CD8-positive, alpha-beta memory T cell (primary cell): ENCODE data around the gene ALX4. TPM values are rescaled to one million over a fixed set of nuclear protein-coding genes. Genes with fewer than 3 reads are reported as not detected.

ENCODE experiments used
- CTCF ChIA-PET: fragments of 350-600 bp; sonication (Branson Sonifier 250); formaldehyde crosslinking; loops from one replicate; lab custom pipeline; 2021; ENCODE audit warnings: antibody characterized with exemption; lab: Charles Lee
- POLR2A ChIA-PET: fragments of 350-600 bp; sonication (Branson Sonifier 250); formaldehyde crosslinking; loops from one replicate; lab custom pipeline; 2021; ENCODE audit warnings: antibody characterized with exemption; lab: Charles Lee
- DNase-seq, 5 donors: peaks; one replicate each; pipeline versions ENCODE4 v3.0.0 to v3.0.0-alpha.2; 2020 to 2022; ENCODE audit warnings: mixed read lengths in 1 of 5
- H3K27ac ChIP-seq: one replicate; pipeline ENCODE4 v1.7.0; 2013; ENCODE audit warnings: low read depth, mild to moderate bottlenecking, low read length, moderate library complexity
- H3K27me3 ChIP-seq: 2 replicates; pipeline ENCODE4 v1.7.0; 2013; ENCODE audit warnings: low read length, mild to moderate bottlenecking; ENCODE audit not compliant: insufficient read depth, poor library complexity, severe bottlenecking
- H3K36me3 ChIP-seq: 2 replicates; pipeline ENCODE4 v1.7.0; 2013; ENCODE audit warnings: mild to moderate bottlenecking, low read length, moderate library complexity; ENCODE audit not compliant: insufficient read depth
- H3K4me1 ChIP-seq: 2 replicates; pipeline ENCODE4 v1.7.0; 2013; ENCODE audit warnings: mild to moderate bottlenecking, low read length, moderate library complexity; ENCODE audit not compliant: insufficient read depth
- H3K4me3 ChIP-seq: 2 replicates; pipeline ENCODE4 v1.7.0; 2013; ENCODE audit warnings: mild to moderate bottlenecking, low read length
- H3K9me3 ChIP-seq: 2 replicates; pipeline ENCODE4 v1.7.0; 2013; ENCODE audit warnings: mild to moderate bottlenecking, low read length
- H3K27ac Mint-ChIP-seq, 8 donors: one replicate each; pipeline ENCODE4 v1.8.0; 2020 to 2021; ENCODE audit warnings: mixed read lengths in 8 of 8, mild to moderate bottlenecking in 6 of 8, inconsistent platforms in 3 of 8, moderate library complexity in 3 of 8
- H3K27me3 Mint-ChIP-seq, 2 donors: one replicate each; pipeline ENCODE4 v1.8.0; 2020 to 2021; ENCODE audit warnings: mixed read lengths in 2 of 2, mild to moderate bottlenecking in 1 of 2, moderate library complexity in 1 of 2
- H3K36me3 Mint-ChIP-seq, 3 donors: one replicate each; pipeline ENCODE4 v1.8.0; 2020 to 2021; ENCODE audit warnings: mixed read lengths in 3 of 3, inconsistent platforms in 1 of 3, mild to moderate bottlenecking in 1 of 3
- H3K4me1 Mint-ChIP-seq, 3 donors: one replicate each; pipeline ENCODE4 v1.8.0; 2020 to 2021; ENCODE audit warnings: mixed read lengths in 3 of 3, inconsistent platforms in 1 of 3, mild to moderate bottlenecking in 1 of 3
- H3K4me3 Mint-ChIP-seq, 7 donors: one replicate each; pipeline ENCODE4 v1.8.0; 2020 to 2021; ENCODE audit warnings: mixed read lengths in 7 of 7, mild to moderate bottlenecking in 6 of 7, moderate library complexity in 4 of 7, inconsistent platforms in 2 of 7
- H3K9me3 Mint-ChIP-seq, 5 donors: one replicate each; pipeline ENCODE4 v1.8.0; 2020 to 2022; ENCODE audit warnings: mixed read lengths in 5 of 5, mild to moderate bottlenecking in 3 of 5, moderate library complexity in 2 of 5, inconsistent platforms in 1 of 5
- polyA plus RNA-seq: library from polyadenylated mRNA; unstranded; fragments of 300-500 nt; fragmentation: Illumina TruSeq; gene quantifications from one replicate; pipeline ENCODE4 v1.2.3, GENCODE V29; 2021
- total RNA-seq, 2 experiments: library from RNA; stranded (reverse); gene quantifications; one replicate each; pipeline ENCODE4 v1.2.3, GENCODE V29; 2021

The ALX4 gene
- total and polyA plus RNA-seq, 3 experiments from 2014 or later, result not detected

DNA sequence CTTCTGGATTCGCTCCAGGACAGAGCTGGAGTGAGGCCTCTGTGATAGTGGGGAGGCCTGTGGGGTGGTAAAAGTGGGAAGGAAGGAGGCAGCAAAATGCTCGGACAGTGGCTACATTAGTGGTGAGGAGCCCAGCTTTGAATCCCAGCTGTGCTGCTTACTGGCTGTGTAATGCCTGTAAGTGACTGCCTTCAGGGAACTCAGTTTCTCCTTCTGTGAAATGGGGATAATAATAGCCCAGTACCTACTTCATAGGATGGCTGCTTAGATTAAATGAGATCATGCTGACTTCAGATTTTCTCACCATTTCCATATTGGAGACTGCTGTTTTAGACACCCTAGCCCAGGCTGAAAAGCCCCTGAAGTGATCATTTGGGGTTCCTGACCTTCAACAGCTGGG, 8.4 kb upstream of the ALX4 start:
- H3K4me3 ChIP-seq, result no peak overlapping the region
- H3K27me3 Mint-ChIP-seq, result peaks cover 79 to 87% of the 10 kb centered on the region in 2 donors
- no peak overlapping the region for H3K27ac Mint-ChIP-seq
- no peak overlapping the region for H3K27ac ChIP-seq
- no peaks in the 10 kb centered on the region for H3K4me1 ChIP-seq
- no peaks in the 10 kb centered on the region for H3K36me3 ChIP-seq
- CTCF ChIA-PET, result no interaction called here
- peaks cover 49% of the 10 kb centered on the region for H3K27me3 ChIP-seq
- no peak overlapping the region for H3K4me3 Mint-ChIP-seq
- peaks cover 0 to 2% (median 1%) of the 10 kb centered on the region in 5 donors for H3K9me3 Mint-ChIP-seq
- DNase-seq, result no peak
- no peaks in the 10 kb centered on the region for H3K36me3 Mint-ChIP-seq
- H3K4me1 Mint-ChIP-seq, result peaks cover 13 to 31% (median 13%) of the 10 kb centered on the region in 3 donors
- no peaks in the 10 kb centered on the region for H3K9me3 ChIP-seq
- POLR2A ChIA-PET, result no interaction called here

DNA sequence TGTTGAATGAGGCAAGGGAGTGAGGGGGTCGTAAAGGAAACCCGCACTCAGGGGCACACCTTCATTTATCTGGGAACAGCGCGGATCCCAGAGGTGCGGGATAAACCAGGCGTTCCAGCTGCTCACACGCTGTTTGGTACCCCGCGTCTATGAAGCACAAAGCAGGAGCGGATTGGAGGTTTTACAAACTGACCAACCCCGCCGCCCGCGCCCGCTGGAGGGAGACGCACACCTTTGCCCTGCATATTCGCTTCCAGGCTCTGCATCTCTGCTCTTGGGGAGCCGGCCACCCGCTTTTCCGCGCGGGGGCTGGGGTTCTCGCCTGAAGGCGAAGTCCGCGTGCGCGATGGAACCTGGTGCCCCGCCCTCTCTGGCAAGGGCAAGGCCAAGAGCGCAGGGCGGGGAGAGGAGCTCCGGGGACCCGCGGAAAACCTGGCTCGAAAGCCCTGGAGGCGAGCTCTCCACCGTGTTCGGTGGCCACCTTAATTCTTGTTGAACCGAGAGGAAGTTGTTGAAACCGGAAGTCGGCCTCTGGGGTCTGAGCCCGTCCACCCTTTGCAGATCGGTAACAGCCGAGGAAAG, 6.8 kb upstream of the ALX4 start:
- no peaks in the 10 kb centered on the region for H3K9me3 ChIP-seq
- peak overlapping the region in 6 of 7 donors; percentile 25 to 77 (median 58) for H3K4me3 Mint-ChIP-seq
- H3K9me3 Mint-ChIP-seq, result peaks cover 0 to 2% (median 1%) of the 10 kb centered on the region in 5 donors
- DNase-seq, result no peak
- H3K36me3 Mint-ChIP-seq, result no peaks in the 10 kb centered on the region
- H3K27ac ChIP-seq, result no peak overlapping the region
- peaks cover 55% of the 10 kb centered on the region for H3K27me3 ChIP-seq
- H3K27me3 Mint-ChIP-seq, result peaks cover 83 to 87% of the 10 kb centered on the region in 2 donors
- no peaks in the 10 kb centered on the region for H3K4me1 ChIP-seq
- no peak overlapping the region for H3K27ac Mint-ChIP-seq
- CTCF ChIA-PET, result no interaction called here
- POLR2A ChIA-PET, result no interaction called here
- no peaks in the 10 kb centered on the region for H3K36me3 ChIP-seq
- no peak overlapping the region for H3K4me3 ChIP-seq
- H3K4me1 Mint-ChIP-seq, result peaks cover 13 to 31% (median 13%) of the 10 kb centered on the region in 3 donors

DNA sequence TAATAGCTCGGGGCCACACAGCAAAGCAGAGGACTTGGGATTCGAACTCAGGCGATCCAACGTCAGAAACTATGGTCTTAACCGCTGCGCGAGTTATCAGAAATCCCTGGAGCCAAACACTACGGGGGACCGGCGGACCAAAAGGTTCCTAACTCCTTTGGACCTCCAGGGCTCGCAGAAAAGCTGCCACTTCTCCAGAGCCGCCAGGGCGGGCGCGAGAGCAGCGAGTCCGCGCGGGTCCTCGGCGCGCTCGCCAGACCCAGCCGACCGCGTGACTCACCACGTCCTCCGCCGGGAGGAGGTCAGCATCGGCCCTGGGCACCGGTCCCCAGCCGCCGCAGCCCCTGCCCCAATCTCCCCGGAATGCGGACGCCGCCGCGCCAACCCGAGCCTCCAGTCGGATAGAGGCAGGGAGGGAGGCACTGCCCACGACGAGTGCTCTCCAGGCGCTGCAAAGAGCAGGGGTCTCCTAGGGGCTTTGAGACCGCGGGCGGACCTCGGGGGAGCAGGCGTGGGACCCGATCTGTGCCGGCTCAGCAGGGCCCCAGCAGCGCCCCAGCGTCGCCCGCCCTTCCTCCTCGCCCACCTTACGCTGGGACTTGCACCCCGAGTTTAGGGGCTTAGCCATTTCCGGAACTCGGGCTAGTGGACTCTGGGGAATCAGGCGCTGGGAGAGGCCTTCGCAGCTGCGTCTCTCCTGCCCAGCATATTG, 6.2 kb upstream of the ALX4 start:
- Histone ChIP-seq H3K4me3 (no peak overlapping the region), H3K36me3 (no peaks in the 10 kb centered on the region), H3K4me1 (no peaks in the 10 kb centered on the region), H3K27ac (no peak overlapping the region), H3K9me3 (no peaks in the 10 kb centered on the region), H3K27me3 (peaks cover 51% of the 10 kb centered on the region)
- ChIA-PET CTCF (interaction anchor here (1.2 kb wide), 1 partner anchor 30 kb away, joined by 3 read pairs; no protein-coding TSS in a partner anchor), POLR2A (no interaction called here)
- H3K27ac Mint-ChIP-seq, result no peak overlapping the region
- peaks cover 0 to 2% (median 1%) of the 10 kb centered on the region in 5 donors for H3K9me3 Mint-ChIP-seq
- peak overlapping the region in 6 of 7 donors; percentile 21 to 67 (median 56) for H3K4me3 Mint-ChIP-seq
- DNase-seq, result no peak
- no peaks in the 10 kb centered on the region for H3K36me3 Mint-ChIP-seq
- peaks cover 13 to 32% (median 13%) of the 10 kb centered on the region in 3 donors for H3K4me1 Mint-ChIP-seq
- peaks cover 83 to 87% of the 10 kb centered on the region in 2 donors for H3K27me3 Mint-ChIP-seq

DNA sequence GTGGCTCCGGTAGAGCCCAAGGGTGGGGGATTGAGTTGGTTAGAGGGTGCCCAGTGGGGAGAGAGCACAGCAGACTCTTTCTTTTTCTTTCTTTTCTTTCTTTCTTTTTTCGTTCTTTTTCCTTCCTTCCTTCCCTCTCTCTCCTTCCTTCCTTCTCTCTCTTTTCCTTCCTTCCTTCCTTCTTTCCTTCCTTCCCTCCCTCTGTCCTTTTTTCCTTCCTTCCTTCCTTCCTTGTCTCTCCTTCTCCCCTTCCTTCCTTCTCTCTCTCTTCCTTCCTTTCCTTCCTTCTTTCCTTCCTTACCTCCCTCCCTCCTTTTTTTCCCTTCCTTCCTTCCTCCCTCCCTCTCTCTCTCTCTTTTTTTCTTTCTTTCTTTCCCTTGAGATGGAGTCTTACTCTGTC, 4.8 kb upstream of the ALX4 start:
- H3K36me3 ChIP-seq, result no peaks in the 10 kb centered on the region
- Mint-ChIP-seq H3K9me3 (peaks cover 0 to 2% (median 1%) of the 10 kb centered on the region in 5 donors), H3K27ac (no peak overlapping the region), H3K4me1 (peaks cover 13 to 33% (median 13%) of the 10 kb centered on the region in 3 donors), H3K36me3 (no peaks in the 10 kb centered on the region), H3K27me3 (peaks cover 79 to 80% of the 10 kb centered on the region in 2 donors), H3K4me3 (peak overlapping the region in 1 of 7 donors; percentile 2)
- no peak overlapping the region for H3K4me3 ChIP-seq
- H3K4me1 ChIP-seq, result no peaks in the 10 kb centered on the region
- no peak overlapping the region for H3K27ac ChIP-seq
- DNase-seq, result no peak
- H3K27me3 ChIP-seq, result peaks cover 46% of the 10 kb centered on the region
- H3K9me3 ChIP-seq, result no peaks in the 10 kb centered on the region
- ChIA-PET CTCF (no interaction called here), POLR2A (no interaction called here)

DNA sequence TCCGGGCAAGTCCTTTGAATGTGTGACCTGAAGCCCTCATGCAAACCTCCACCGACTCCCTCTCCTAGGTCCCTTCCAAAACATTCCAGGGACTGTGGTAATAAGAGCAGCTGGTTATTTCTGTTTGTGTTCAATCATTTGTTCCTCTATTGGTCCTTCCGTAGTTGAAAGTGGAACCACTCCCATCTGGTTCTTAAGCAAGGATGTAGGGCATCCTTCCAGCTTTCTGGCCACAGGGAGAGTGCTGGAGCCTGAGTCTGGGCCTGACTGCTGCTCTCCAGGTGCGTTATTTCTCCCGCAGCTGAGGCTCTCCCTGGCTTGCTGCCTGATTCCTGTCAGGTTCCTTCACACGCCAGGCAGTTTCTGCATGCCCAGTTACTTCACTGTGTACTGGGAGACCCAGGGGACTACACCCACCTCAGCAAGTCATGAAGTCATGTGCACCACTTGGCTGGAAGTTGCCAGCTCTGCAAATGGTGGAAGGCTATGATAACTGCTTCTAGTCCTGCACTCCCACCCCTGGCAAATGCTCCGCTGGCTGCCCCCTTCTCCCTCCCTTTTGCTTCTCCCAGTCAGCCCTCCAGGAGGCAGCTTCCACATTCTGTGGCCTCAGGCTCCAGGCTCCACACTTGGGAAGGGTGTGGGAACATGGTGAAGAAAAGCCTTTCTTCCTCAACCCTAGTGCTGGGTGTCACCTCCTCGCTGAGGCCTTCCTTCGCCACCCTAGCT, 4.0 kb upstream of the ALX4 start:
- POLR2A ChIA-PET, result no interaction called here
- Mint-ChIP-seq H3K36me3 (no peaks in the 10 kb centered on the region), H3K4me3 (peak overlapping the region in 1 of 7 donors; percentile 65), H3K4me1 (peaks cover 13 to 33% (median 13%) of the 10 kb centered on the region in 3 donors), H3K27ac (no peak overlapping the region), H3K9me3 (peaks cover 0 to 2% (median 1%) of the 10 kb centered on the region in 5 donors), H3K27me3 (peaks cover 75% of the 10 kb centered on the region in 2 donors)
- Histone ChIP-seq H3K9me3 (no peaks in the 10 kb centered on the region), H3K36me3 (no peaks in the 10 kb centered on the region), H3K27ac (no peak overlapping the region), H3K4me1 (no peaks in the 10 kb centered on the region), H3K4me3 (no peak overlapping the region), H3K27me3 (peaks cover 46% of the 10 kb centered on the region)
- CTCF ChIA-PET, result no interaction called here
- no peak for DNase-seq

DNA sequence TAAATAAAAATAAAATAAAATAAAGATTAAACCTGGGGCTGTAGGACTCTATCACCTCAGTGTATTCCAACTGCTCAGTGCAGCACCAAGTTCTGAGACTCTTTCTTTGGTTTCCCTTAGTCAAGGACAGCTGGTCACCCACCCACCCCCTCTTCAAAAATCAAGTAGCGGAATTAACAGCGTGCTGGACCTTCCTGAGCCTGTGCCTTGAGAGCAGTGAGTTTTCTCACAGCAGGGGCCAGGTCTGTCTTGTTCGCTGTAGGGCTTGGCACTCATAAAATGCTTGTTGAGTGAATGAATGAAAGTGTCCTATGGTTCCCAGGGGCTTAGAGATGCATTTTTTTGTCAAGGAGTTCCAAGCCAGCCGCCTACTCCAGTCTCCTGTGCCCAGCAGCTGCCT, 2.9 kb upstream of the ALX4 start:
- no peak overlapping the region for H3K4me3 Mint-ChIP-seq
- Histone ChIP-seq H3K4me3 (no peak overlapping the region), H3K4me1 (no peaks in the 10 kb centered on the region), H3K27me3 (peaks cover 44% of the 10 kb centered on the region), H3K9me3 (no peaks in the 10 kb centered on the region), H3K27ac (no peak overlapping the region), H3K36me3 (no peaks in the 10 kb centered on the region)
- peaks cover 0 to 2% (median 1%) of the 10 kb centered on the region in 5 donors for H3K9me3 Mint-ChIP-seq
- H3K36me3 Mint-ChIP-seq, result no peaks in the 10 kb centered on the region
- H3K27me3 Mint-ChIP-seq, result peaks cover 72 to 75% of the 10 kb centered on the region in 2 donors
- H3K4me1 Mint-ChIP-seq, result peaks cover 13 to 36% (median 17%) of the 10 kb centered on the region in 3 donors
- H3K27ac Mint-ChIP-seq, result no peak overlapping the region
- ChIA-PET POLR2A (no interaction called here), CTCF (no interaction called here)
- no peak for DNase-seq

DNA sequence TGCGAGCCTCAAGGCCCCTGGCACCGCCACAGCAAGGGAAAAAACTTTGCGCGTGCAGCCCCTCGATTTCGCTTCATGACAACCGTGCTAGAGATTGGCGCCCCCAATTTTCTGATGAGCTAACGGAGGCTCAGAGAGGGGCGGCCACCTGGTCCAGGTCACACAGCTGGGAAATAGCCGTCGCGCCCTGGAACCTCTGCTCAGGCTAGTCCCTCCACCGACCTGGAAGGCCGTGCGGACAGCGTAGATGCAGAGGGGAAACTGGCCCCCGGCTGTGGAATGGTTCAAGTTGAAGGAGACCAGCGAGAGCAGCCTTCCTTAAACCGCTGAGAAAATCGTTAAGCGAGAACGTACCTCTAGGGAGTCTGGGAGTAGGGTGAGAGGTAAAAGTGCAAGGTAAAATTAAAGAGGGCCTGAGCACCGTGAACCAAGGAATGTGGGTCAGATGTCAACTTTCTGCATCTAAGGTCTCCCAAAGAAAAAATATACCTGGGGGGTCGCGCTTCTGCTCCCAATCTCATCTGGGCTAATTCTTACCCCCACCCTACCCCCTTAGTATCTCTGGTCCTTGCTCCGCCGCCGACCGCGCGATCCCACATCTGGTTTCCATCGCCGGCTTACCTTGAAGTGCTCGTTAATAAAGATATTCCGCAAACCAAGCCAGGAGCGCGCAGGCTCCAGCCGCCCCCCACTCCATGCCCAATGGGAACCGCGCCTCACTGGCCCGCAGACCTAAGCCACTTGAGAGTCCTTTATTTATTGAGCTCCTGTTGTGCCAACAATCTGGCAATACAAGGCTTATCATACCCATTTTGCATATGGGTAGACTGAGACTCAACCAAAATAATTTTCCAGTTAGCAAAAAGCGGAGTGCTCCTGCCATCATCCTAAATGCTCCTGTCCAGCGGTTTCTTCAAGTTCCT, 1.7 kb upstream of the ALX4 start:
- Mint-ChIP-seq H3K27ac (no peak overlapping the region), H3K36me3 (no peaks in the 10 kb centered on the region), H3K4me1 (peaks cover 13 to 35% (median 14%) of the 10 kb centered on the region in 3 donors), H3K4me3 (peak overlapping the region in 2 of 7 donors; percentile 35 to 66), H3K9me3 (peaks cover 0 to 2% (median 1%) of the 10 kb centered on the region in 5 donors), H3K27me3 (peaks cover 73 to 77% of the 10 kb centered on the region in 2 donors)
- Histone ChIP-seq H3K4me1 (no peaks in the 10 kb centered on the region), H3K36me3 (no peaks in the 10 kb centered on the region), H3K27me3 (peaks cover 38% of the 10 kb centered on the region), H3K9me3 (no peaks in the 10 kb centered on the region), H3K27ac (no peak overlapping the region), H3K4me3 (no peak overlapping the region)
- no peak for DNase-seq
- ChIA-PET POLR2A (no interaction called here), CTCF (no interaction called here)
